HCT116 (cell line): Measurements from ENCODE around the gene FOXI3. TPM values are rescaled to one million over a fixed set of nuclear protein-coding genes. Genes with fewer than 3 reads are reported as not detected.

Experiments
- ATAC-seq: fragments of 200-7000 bp; cut with Tn5 transposase; 2 replicates; pipeline ENCODE4 v1.9.1; 2020; ENCODE audit warnings: mild to moderate bottlenecking, moderate library complexity
- BruUV-seq: library from RNA; stranded (reverse); fragments of 400-500 nt; replicated peaks from 2 replicates; lab custom pipeline; 2021; lab: Mats Ljungman, UMichigan
- CTCF ChIA-PET: fragments of 300-600 bp; sonication (Branson Sonifier 250); formaldehyde crosslinking; loops from one replicate; lab custom pipeline; 2021; ENCODE audit warnings: antibody characterized with exemption; lab: Charles Lee
- POLR2A ChIA-PET: fragments of 300-600, 350-600 bp; sonication (Branson Sonifier 250); formaldehyde crosslinking; loops from one replicate; lab custom pipeline; 2021; ENCODE audit warnings: antibody characterized with exemption; lab: Charles Lee
- RAD21 ChIA-PET, 2 experiments: fragments of 300-600 bp; sonication (Branson Sonifier 250); formaldehyde crosslinking; loops; one replicate each; lab custom pipeline; 2023; ENCODE audit warnings: low total read pairs in 2 of 2; ENCODE audit not compliant: uncharacterized antibody in 2 of 2, unreplicated experiment in 2 of 2, low non-redundant PET in 1 of 2; lab: Charles Lee
- DNase-seq: peaks from one replicate; pipeline ENCODE4 v3.0.0-alpha.2; 2010; ENCODE audit warnings: low read depth, low spot score
- H2AFZ ChIP-seq: fragments of 200-600 bp; shearing (Covaris generic), sonication (generic); 2 replicates; pipeline ENCODE4 v1.6.1; 2017; ENCODE audit warnings: low read depth, mixed run types, mixed read lengths, antibody characterized with exemption, low read length; ENCODE audit not compliant: poor library complexity, severe bottlenecking
- H3K27ac ChIP-seq: 2 replicates; pipeline ENCODE4 v1.5.1; 2012; ENCODE audit warnings: low read depth, low read length
- H3K27me3 ChIP-seq: fragments of 200-600 bp; sonication (generic); 2 replicates; pipeline ENCODE4 v1.6.1; 2016; ENCODE audit warnings: mixed run types, low read length, mixed read lengths; ENCODE audit not compliant: insufficient read depth
- H3K36me3 ChIP-seq, 2 experiments: fragments of 200-500 bp in 1 of 2; fragments of 200-600 bp in 1 of 2; sonication (Bioruptor generic) in 1 of 2; sonication (generic) in 1 of 2; 2 replicates each; pipeline versions ENCODE4 v1.5.1 to v1.6.1; 2014 to 2016; ENCODE audit warnings: low read length in 2 of 2, inconsistent platforms in 1 of 2, mixed read lengths in 1 of 2, mixed run types in 1 of 2; ENCODE audit not compliant: insufficient read depth in 2 of 2, control insufficient read depth in 1 of 2
- H3K4me1 ChIP-seq, 2 experiments: fragments of 200-600 bp in 1 of 2; sonication (generic) in 1 of 2; 2 replicates each; pipeline versions ENCODE4 v1.5.1 to v1.6.1; 2012 to 2017; ENCODE audit warnings: low read length in 2 of 2, inconsistent platforms in 1 of 2, mild to moderate bottlenecking in 1 of 2, mixed read lengths in 1 of 2, mixed run types in 1 of 2, moderate library complexity in 1 of 2; ENCODE audit not compliant: insufficient read depth in 2 of 2, control insufficient read depth in 1 of 2
- H3K4me2 ChIP-seq: fragments of 200-600 bp; sonication (generic); 2 replicates; pipeline ENCODE4 v1.6.1; 2017; ENCODE audit warnings: mixed run types, low read length, mixed read lengths
- H3K4me3 ChIP-seq, 2 experiments: fragments of 200-600 bp in 1 of 2; sonication (generic) in 1 of 2; replicated peaks in 1 of 2; 2 replicates each; pipeline ENCODE4 v1.5.1; 2011 to 2016; ENCODE audit warnings: low read length in 2 of 2, control low read depth in 1 of 2, low read depth in 1 of 2, mild to moderate bottlenecking in 1 of 2, mixed read lengths in 1 of 2, mixed run types in 1 of 2
- H3K79me2 ChIP-seq: fragments of 200-600 bp; sonication (generic); 2 replicates; pipeline ENCODE4 v1.6.1; 2017; ENCODE audit warnings: mild to moderate bottlenecking, mixed run types, low read length, moderate library complexity, mixed read lengths; ENCODE audit not compliant: insufficient read depth
- H3K9ac ChIP-seq: fragments of 200-600 bp; sonication (generic); 2 replicates; pipeline ENCODE4 v1.6.1; 2016; ENCODE audit warnings: low read length, mixed read lengths
- H3K9me2 ChIP-seq: fragments of 200-600 bp; sonication (generic), shearing (Covaris generic); 2 replicates; pipeline ENCODE4 v1.6.1; 2017; ENCODE audit warnings: mixed run types, mild to moderate bottlenecking, moderate library complexity; ENCODE audit not compliant: insufficient read depth
- H3K9me3 ChIP-seq, 2 experiments: fragments of 200-500 bp in 1 of 2; fragments of 200-600 bp in 1 of 2; sonication (Bioruptor generic) in 1 of 2; sonication (generic) in 1 of 2; 2 replicates each; pipeline ENCODE4 v1.6.1; 2014 to 2017; ENCODE audit warnings: low read length in 2 of 2, mixed read lengths in 2 of 2, inconsistent platforms in 1 of 2, low read depth in 1 of 2, mild to moderate bottlenecking in 1 of 2, mixed run types in 1 of 2, moderate library complexity in 1 of 2; ENCODE audit not compliant: control insufficient read depth in 1 of 2, insufficient read depth in 1 of 2
- H4K20me1 ChIP-seq: fragments of 200-600 bp; sonication (generic), shearing (Covaris generic); 2 replicates; pipeline ENCODE4 v1.6.1; 2017; ENCODE audit warnings: mixed run types, mild to moderate bottlenecking, moderate library complexity; ENCODE audit not compliant: insufficient read depth
- CEBPB ChIP-seq: IDR thresholded peaks from 2 replicates; pipeline ENCODE4 v1.6.1; 2012; ENCODE audit warnings: low read depth
- JUND ChIP-seq: IDR thresholded peaks from 2 replicates; pipeline ENCODE4 v1.6.1; 2012
- RAD21 ChIP-seq: IDR thresholded peaks from 2 replicates; pipeline ENCODE4 v1.6.1; 2012; ENCODE audit warnings: low read depth, mild to moderate bottlenecking
- intact Hi-C: fragments of 100-400 bp; cut with micrococcal nuclease; formaldehyde crosslinking; loops from 2 replicates; pipeline ENCODE4 v1.10.0; 2022
- total RNA-seq: library from RNA; stranded (reverse); gene quantifications from one replicate; pipeline ENCODE4 v1.2.1, GENCODE V29; 2021; ENCODE audit not compliant: unreplicated experiment

Gene FOXI3
- total RNA-seq, 1 experiment from 2014 or later: not detected

DNA sequence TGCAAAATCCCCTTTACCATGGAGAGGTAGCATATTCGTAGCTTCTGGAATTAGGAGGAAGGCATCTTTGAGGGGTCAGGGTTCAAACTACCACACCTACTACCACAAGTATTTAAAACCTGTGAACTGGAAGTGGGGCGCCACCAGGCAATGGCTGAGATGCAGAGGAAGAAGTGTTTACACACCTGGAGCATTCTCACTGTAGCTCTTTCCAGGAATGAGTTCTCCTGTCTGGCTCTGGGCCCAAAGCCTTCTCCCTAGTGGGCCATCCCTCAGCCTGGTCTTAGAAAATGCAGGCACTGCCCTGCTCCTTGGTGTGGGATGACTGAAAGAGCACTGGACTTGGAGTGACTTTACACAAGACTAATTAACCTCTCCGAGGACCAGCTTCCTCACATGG is 30.7 kb upstream of the FOXI3 start:
- RAD21 ChIA-PET: no interaction called here
- H3K27ac ChIP-seq: no peak overlapping the region
- no peaks in the 10 kb centered on the region for H4K20me1 ChIP-seq
- intact Hi-C loops: no loop called here
- no peaks in the 10 kb centered on the region for H3K9me2 ChIP-seq
- no peak overlapping the region for H3K4me3 ChIP-seq
- H3K79me2 ChIP-seq: no peaks in the 10 kb centered on the region
- POLR2A ChIA-PET: no interaction called here
- ATAC-seq (no peak), DNase-seq (no peak)
- CTCF ChIA-PET: no interaction called here
- peaks cover 0 to 7% of the 10 kb centered on the region in 2 experiments; a peak in 1 of 4 replicates for H3K4me1 ChIP-seq
- no peaks in the 10 kb centered on the region for H3K9me3 ChIP-seq
- no peaks in the 10 kb centered on the region for H3K27me3 ChIP-seq
- no peaks in the 10 kb centered on the region for H3K36me3 ChIP-seq
- no peak overlapping the region for H3K4me2 ChIP-seq
- no peak for TF ChIP-seq JUND
- no peak for TF ChIP-seq RAD21
- TF ChIP-seq CEBPB: no peak
- TF ChIP-seq, all 23 proteins: peak for 0
- Histone ChIP-seq H3K9ac (no peak overlapping the region), H2AFZ (no peak overlapping the region)
- BruUV-seq: no TSS peak

DNA sequence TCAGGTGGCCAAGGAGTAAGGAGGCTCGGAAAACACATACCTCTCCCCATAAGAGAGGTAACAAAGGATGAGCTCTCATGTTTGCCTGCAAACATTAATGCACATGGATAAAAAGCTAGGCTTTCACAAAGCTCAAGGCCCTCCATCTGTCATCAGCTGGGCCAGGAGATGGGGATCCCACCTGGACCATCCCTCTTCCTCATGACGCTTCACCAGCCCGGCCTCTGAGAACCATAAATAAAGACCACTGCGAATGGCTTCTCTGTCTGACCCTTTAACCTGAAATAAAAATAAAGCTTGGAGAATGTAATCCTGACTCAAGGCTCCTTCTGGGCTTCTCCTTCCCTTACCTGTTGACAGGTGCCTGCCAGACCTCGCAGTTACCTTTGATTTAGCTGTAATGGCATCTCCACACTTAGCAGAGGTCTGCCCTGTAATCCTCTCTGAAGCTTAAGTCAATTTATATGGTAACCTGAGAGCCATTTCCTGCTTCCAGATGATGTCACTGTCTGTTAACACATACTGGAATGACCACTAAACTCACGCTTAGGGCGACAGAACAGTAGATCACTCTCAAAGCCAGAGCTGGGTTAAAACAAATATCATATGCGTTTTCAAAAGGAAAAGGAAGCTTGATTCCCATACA is 29.3 kb upstream of the FOXI3 start:
- Histone ChIP-seq H2AFZ (peak overlapping the region; percentile 24), H3K9me3 (no peaks in the 10 kb centered on the region), H3K27ac (no peak overlapping the region), H3K4me2 (no peak overlapping the region), H3K4me3 (no peak overlapping the region), H3K9ac (no peak overlapping the region), H3K79me2 (no peaks in the 10 kb centered on the region), H4K20me1 (no peaks in the 10 kb centered on the region), H3K4me1 (peaks cover 0 to 7% of the 10 kb centered on the region in 2 experiments; a peak in 1 of 4 replicates), H3K36me3 (no peaks in the 10 kb centered on the region), H3K9me2 (no peaks in the 10 kb centered on the region), H3K27me3 (peaks cover 2% of the 10 kb centered on the region; the same call in 1 of the 2 replicates)
- DNase-seq: no peak
- ATAC-seq: no peak
- RAD21 ChIA-PET: no interaction called here
- POLR2A ChIA-PET: interaction anchor here (1.2 kb wide), 1 partner anchor 9 kb away, joined by 4 read pairs; no protein-coding TSS in a partner anchor
- no TSS peak for BruUV-seq
- intact Hi-C loops: no loop called here
- CTCF ChIA-PET: interaction anchor here (1.2 kb wide), 1 partner anchor 27 kb away, joined by 6 read pairs; no protein-coding TSS in a partner anchor
- TF ChIP-seq RAD21 (peak; percentile 22; the same call in 1 of the 2 replicates), CEBPB (no peak)
